HepG2 (cell line): Measurements from ENCODE around the gene GPR4.

Source experiments
- CTCF ChIP-seq: sonication (generic); formaldehyde crosslinking; IDR thresholded peaks from 2 replicates; pipeline ENCODE4 v1.5.0; 2020; ENCODE audit warnings: mild to moderate bottlenecking, missing genetic modification reagents, moderate library complexity
- ETS1 ChIP-seq: sonication (generic); formaldehyde crosslinking; IDR thresholded peaks from 2 replicates; pipeline ENCODE4 v1.4.0; 2020; ENCODE audit warnings: missing genetic modification reagents
- EZH2 ChIP-seq: conservative IDR thresholded peaks from 2 replicates; pipeline ENCODE4 v1.6.1; 2012; ENCODE audit warnings: mild to moderate bottlenecking, low read depth, low read length, moderate library complexity
- GABPB1 ChIP-seq: IDR thresholded peaks from 2 replicates; pipeline ENCODE4 v1.6.1; 2016; ENCODE audit warnings: mild to moderate bottlenecking, missing genetic modification reagents, moderate library complexity, missing compliant biosample characterization
- MEIS2 ChIP-seq: sonication (generic); formaldehyde crosslinking; IDR thresholded peaks from 2 replicates; pipeline ENCODE4 v1.9.0; 2021; ENCODE audit warnings: mild to moderate bottlenecking, missing genetic modification reagents
- POLR2A ChIP-seq, 2 experiments: IDR thresholded peaks; 2 replicates each; pipeline ENCODE4 v1.6.1; 2011; ENCODE audit warnings: low read depth in 2 of 2, low read length in 2 of 2, mild to moderate bottlenecking in 1 of 2, moderate library complexity in 1 of 2; ENCODE audit not compliant: insufficient read depth in 1 of 2
- SNAPC5 ChIP-seq: sonication (generic); formaldehyde crosslinking; IDR thresholded peaks from 2 replicates; pipeline ENCODE4 v1.8.1; 2023; ENCODE audit warnings: mild to moderate bottlenecking, missing genetic modification reagents, borderline replicate concordance
- ZBTB7A ChIP-seq: sonication (generic); formaldehyde crosslinking; IDR thresholded peaks from 2 replicates; pipeline ENCODE4 v1.8.0; 2022; ENCODE audit warnings: mild to moderate bottlenecking, missing genetic modification reagents
- ZFX ChIP-seq: sonication (generic); formaldehyde crosslinking; IDR thresholded peaks from 2 replicates; pipeline ENCODE4 v1.4.0; 2020; ENCODE audit warnings: mild to moderate bottlenecking, low read depth, missing genetic modification reagents, moderate library complexity
- ZMYM2 ChIP-seq: sonication (generic); formaldehyde crosslinking; IDR thresholded peaks from 2 replicates; pipeline ENCODE4 v1.8.0; 2022; ENCODE audit warnings: mild to moderate bottlenecking, missing genetic modification reagents
- ZNF20 ChIP-seq: sonication (generic); formaldehyde crosslinking; IDR thresholded peaks from 2 replicates; pipeline ENCODE4 v1.4.0; 2020; ENCODE audit warnings: mild to moderate bottlenecking, moderate library complexity, missing genetic modification reagents
- ZNF615 ChIP-seq: sonication (generic); formaldehyde crosslinking; IDR thresholded peaks from 2 replicates; pipeline ENCODE4 v1.5.0; 2020; ENCODE audit warnings: mild to moderate bottlenecking, missing genetic modification reagents, borderline replicate concordance
- ZNF7 ChIP-seq: IDR thresholded peaks from 2 replicates; pipeline ENCODE4 v1.6.1; 2016; ENCODE audit warnings: missing biosample characterization, missing genetic modification reagents
- ZNF777 ChIP-seq: sonication (generic); formaldehyde crosslinking; IDR thresholded peaks from 2 replicates; pipeline ENCODE4 v1.4.0; 2020; ENCODE audit warnings: missing genetic modification reagents

- TF ChIP-seq CTCF (CRISPR knock-in tag) (no peak), MEIS2 (CRISPR knock-in tag) (no peak), ZBTB7A (no peak), EZH2 (no peak), ZMYM2 (no peak), ZFX (no peak), ZNF777 (no peak), SNAPC5 (CRISPR knock-in tag) (no peak), POLR2A (IDR thresholded peaks at IDR 0.05; ENCODE audit: insufficient read depth in 1 of 2, low read depth in 2 of 2, low read length in 2 of 2) (no peak), ZNF7 (no peak), ZNF20 (CRISPR knock-in tag) (no peak), ZNF615 (CRISPR knock-in tag) (no peak), GABPB1 (CRISPR knock-in tag) (no peak), ETS1 (no peak)
These were observed 30.6 kb upstream of the GPR4 start for GRCh38 chr19:45632468-45633196.
